Brain microvascular endothelial cell (primary cell): ENCODE measurements around the gene ACACB.

Source experiments
- DNase-seq: peaks from one replicate; pipeline ENCODE4 v3.0.0-alpha.2; 2020
- H3K27ac ChIP-seq: fragments of 250-450 bp; sonication (Bioruptor Pico); 2 replicates; pipeline ENCODE4 v1.5.1; 2020; ENCODE audit warnings: mild to moderate bottlenecking, moderate library complexity
- H3K27me3 ChIP-seq: fragments of 250-450 bp; sonication (Bioruptor Pico); replicated peaks from 2 replicates; pipeline ENCODE4 v1.5.1; 2020; ENCODE audit warnings: mild to moderate bottlenecking
- H3K36me3 ChIP-seq: fragments of 250-450 bp; sonication (Bioruptor Pico); replicated peaks from 2 replicates; pipeline ENCODE4 v1.5.1; 2020; ENCODE audit warnings: mild to moderate bottlenecking
- H3K4me3 ChIP-seq: 2 replicates; pipeline ENCODE4 v1.5.1; 2011; ENCODE audit warnings: low read depth, mild to moderate bottlenecking, control low read depth, low read length, moderate library complexity
- in situ Hi-C: cut with HindIII; loops from 2 replicates; pipeline ENCODE4 v1.10.0; 2017; ENCODE audit warnings: low sequenced_read_pairs, low pct_ligation_motif_present
- TF ChIP-seq, protein P1 (sequence below): IDR thresholded peaks from 2 replicates; pipeline ENCODE4 v1.5.1; 2011; ENCODE audit warnings: low read depth, mild to moderate bottlenecking, moderate library complexity, low read length, control low read depth, inconsistent platforms; ENCODE audit errors: missing control alignments

Gene ACACB

DNA sequence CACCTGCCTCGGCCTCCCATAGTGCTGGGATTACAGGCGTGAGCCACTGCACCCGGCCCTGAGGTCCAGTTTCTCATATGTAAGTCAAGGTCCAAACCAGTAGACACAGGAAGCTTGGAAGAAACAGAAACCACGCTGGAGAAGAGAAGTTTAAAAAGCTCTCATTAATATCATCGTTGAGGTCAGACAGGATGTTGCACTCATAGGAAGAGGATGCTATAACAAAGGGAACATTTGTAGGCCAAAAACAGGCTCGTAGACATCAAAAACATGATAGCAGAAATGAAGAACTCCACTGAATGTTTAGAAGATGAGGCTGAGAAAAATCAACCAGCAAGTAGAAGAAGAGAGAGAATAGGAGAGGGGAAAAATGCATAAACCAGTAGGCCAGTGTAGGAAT, 46.8 kb downstream of the ACACB start:
- no peak overlapping the region for H3K27ac ChIP-seq
- no peaks in the 10 kb centered on the region for H3K36me3 ChIP-seq
- no peak overlapping the region for H3K4me3 ChIP-seq
- no peaks in the 10 kb centered on the region for H3K27me3 ChIP-seq
- TF ChIP-seq, protein P1, sequence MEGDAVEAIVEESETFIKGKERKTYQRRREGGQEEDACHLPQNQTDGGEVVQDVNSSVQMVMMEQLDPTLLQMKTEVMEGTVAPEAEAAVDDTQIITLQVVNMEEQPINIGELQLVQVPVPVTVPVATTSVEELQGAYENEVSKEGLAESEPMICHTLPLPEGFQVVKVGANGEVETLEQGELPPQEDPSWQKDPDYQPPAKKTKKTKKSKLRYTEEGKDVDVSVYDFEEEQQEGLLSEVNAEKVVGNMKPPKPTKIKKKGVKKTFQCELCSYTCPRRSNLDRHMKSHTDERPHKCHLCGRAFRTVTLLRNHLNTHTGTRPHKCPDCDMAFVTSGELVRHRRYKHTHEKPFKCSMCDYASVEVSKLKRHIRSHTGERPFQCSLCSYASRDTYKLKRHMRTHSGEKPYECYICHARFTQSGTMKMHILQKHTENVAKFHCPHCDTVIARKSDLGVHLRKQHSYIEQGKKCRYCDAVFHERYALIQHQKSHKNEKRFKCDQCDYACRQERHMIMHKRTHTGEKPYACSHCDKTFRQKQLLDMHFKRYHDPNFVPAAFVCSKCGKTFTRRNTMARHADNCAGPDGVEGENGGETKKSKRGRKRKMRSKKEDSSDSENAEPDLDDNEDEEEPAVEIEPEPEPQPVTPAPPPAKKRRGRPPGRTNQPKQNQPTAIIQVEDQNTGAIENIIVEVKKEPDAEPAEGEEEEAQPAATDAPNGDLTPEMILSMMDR = no peak
- in situ Hi-C loops = no loop called here
- no peak for DNase-seq

DNA sequence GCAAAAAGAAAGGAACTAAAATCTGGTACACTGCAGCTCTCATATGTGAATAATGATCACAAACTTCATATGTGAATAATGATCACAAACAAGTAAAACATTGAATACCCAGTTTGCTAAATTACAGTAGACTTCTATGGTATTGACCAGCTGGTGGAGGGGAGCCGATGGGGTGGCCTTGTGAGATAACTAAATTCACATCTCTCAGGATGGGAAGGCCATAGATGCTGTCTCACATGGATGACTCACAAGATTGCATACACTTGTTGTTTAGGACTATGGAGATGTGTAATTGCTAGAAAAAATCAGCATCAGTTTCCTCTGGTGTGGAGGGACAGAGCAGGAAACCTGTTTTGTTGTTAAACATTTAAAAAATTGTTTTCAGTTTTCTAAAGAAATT, 49.2 kb downstream of the ACACB start:
- DNase-seq = no peak
- H3K27me3 ChIP-seq = no peaks in the 10 kb centered on the region
- TF ChIP-seq, protein P1 = no peak
- no peak overlapping the region for H3K4me3 ChIP-seq
- no peak overlapping the region for H3K27ac ChIP-seq
- in situ Hi-C loops = no loop called here
- no peaks in the 10 kb centered on the region for H3K36me3 ChIP-seq

DNA sequence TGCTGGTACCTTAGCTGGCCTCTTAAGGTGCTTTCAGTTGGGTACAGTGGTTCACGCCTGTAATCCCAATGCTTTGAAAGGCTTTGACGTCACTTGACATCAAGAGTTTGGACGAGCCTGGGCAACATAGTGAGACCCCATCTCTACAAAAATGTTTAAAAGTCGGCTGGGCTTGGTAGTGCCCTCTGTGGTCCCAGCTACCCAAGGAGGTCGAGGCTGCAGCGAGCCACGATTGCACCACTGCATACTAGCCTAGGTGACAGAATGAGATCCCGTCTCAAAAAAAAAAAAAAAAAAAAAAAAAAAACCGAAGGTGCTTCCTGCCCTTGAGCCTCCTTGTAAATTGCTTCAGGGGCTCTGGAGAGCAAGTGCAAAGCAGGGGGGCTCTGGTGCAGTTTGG, 50.0 kb downstream of the ACACB start:
- TF ChIP-seq, protein P1 = no peak
- Histone ChIP-seq H3K4me3 (no peak overlapping the region), H3K27ac (no peak overlapping the region), H3K27me3 (no peaks in the 10 kb centered on the region), H3K36me3 (no peaks in the 10 kb centered on the region)
- in situ Hi-C loops = no loop called here
- DNase-seq = no peak

DNA sequence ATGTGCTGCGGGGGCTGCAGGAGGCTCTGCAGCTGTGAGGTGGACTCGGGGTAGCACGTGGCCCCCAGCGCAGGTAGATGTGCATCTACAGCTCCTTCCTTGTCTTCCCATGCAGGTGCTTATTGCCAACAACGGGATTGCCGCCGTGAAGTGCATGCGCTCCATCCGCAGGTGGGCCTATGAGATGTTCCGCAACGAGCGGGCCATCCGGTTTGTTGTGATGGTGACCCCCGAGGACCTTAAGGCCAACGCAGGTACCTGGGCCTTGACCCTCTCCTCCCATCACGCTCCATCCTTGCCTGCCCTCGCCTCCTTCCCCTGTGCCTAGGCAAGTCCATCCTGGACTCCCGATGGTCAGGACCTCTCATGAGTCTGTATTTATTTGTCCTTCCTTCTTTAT, 51.4 kb downstream of the ACACB start:
- DNase-seq = no peak
- H3K27me3 ChIP-seq = no peaks in the 10 kb centered on the region
- no peaks in the 10 kb centered on the region for H3K36me3 ChIP-seq
- in situ Hi-C loops = no loop called here
- H3K4me3 ChIP-seq = no peak overlapping the region
- TF ChIP-seq, protein P1 = no peak
- no peak overlapping the region for H3K27ac ChIP-seq

DNA sequence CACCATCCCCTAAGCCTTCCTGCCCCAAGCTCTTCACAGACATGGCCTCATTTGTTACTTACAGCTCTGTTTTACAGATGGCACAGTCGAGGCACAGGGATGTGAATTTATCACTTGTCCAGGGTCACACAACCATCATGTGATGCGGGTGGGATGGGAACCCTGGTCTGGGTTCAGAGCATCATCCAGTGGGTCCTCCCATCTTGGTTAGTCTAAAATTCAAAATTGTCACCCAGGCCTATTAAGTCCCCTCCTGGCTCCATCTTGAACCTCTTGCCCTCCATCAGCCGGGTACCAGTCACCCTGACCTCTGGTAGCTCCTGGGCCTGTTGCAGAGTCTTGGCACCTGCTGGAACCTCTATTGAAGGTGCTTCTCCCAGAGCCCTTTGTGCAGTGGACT, 52.9 kb downstream of the ACACB start:
- Histone ChIP-seq H3K36me3 (no peaks in the 10 kb centered on the region), H3K4me3 (no peak overlapping the region), H3K27me3 (no peaks in the 10 kb centered on the region), H3K27ac (no peak overlapping the region)
- no peak for DNase-seq
- in situ Hi-C loops = no loop called here
- TF ChIP-seq, protein P1 = no peak

DNA sequence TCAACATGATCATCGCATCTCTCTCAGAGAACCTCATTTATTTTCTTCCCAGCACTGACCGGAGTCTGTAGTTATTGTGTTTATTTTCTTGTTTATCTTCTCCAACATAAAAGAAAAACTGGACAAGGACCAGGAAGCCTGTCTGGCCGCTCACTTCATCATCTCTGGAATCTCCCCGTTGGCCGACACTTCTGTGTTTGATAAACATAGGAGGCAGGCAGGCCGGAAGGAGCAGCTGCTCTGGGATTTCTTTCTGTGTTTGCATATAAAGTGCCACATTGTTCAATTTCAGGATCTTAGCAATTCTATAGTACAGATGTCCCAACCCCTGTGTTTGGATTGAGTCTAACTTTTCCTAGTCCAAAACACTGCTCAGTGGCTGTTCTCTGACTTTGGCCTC, 53.3 kb downstream of the ACACB start:
- in situ Hi-C loops = no loop called here
- DNase-seq = no peak
- no peak overlapping the region for H3K27ac ChIP-seq
- no peaks in the 10 kb centered on the region for H3K27me3 ChIP-seq
- H3K36me3 ChIP-seq = no peaks in the 10 kb centered on the region
- H3K4me3 ChIP-seq = no peak overlapping the region
- TF ChIP-seq, protein P1 = no peak
